HS-5 (cell line): ENCODE results near the gene ZFAND6.
"Not testable (repeated sequence)": the region's sequence is repeated elsewhere in the genome, so short reads cannot be mapped to it uniquely, and the experiment has no call there.

Experiments used
- DNase-seq: peaks from one replicate; pipeline ENCODE4 v3.0.0-alpha.2; 2012; ENCODE audit warnings: low read depth

ZFAND6 gene

DNA sequence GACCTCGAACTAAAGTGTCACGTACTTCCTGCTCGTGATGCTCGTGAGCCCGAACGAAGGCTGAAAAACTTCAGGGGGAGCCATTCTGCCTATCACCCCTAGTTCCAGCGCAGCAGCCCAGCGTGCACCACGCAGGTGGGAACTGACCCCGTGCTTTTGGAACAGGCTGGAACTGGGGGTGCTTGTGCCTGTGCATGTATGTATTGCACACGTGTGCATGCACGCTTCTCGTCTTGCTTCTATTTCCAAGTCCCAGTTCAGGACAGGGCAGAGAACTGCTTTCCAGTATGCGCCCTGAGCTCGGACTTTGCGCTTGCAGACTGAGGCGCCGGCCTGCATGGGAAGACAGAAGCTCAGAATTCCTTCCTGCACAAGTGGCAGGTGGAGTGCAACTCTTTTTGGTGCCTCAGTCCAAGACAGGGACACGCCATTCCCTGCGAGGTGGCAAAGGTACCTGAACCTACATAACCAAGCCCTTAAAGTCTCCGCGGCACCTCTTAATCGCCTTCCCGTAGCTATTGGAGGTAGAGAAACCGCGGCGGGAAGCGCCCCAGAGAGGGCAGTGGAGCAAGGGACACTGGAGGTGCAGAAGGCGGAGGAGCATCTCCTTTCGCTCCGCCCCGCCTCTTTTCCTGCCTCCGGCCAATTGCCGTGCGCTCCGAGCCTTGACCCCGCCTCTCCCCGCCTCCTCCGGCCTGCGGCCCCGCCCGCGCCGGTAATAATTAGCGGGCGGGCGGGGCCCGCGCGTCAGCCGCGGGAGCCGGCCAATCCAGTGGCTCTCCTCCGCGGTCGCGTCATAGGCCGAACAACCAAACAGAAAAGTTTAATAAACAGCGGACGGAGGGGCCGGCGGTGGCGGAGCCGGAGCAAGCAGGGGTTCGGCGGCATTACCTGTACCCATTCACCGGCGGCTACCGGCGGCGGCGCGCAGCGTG lies at the start of gene ZFAND6:
ZFAND6 (plus strand) TSS at position 826 of the 935 bp plus-strand sequence. CDS start 60,669 bp downstream, outside the sequence.
- peak; percentile 74 for DNase-seq

DNA sequence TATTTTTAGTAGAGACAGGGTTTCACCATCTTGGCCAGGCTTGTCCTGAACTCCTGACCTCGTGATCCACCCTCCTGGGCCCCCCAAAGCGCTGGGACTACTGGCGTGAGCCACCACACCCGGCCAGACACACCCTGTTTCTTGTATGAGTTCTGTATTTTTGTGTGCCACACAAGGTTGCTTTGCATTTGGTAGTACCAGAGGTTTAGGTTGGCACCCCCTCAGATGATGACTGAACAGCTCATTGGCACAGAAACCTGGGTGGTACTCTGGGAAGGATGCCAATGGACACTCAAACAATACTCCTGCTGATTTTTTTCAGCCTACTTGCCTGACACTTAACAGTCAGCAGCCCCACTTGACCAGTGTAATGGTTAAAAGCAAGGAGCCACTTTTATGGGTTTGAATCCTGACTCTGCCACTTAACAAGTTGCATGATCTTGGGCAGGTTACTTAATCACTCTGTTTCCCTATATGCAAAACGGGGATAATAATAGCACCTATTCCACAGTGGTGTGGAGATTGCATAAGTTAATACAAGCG lies 49.3 kb upstream of the ZFAND6 start:
- peak; percentile 35 for DNase-seq

DNA sequence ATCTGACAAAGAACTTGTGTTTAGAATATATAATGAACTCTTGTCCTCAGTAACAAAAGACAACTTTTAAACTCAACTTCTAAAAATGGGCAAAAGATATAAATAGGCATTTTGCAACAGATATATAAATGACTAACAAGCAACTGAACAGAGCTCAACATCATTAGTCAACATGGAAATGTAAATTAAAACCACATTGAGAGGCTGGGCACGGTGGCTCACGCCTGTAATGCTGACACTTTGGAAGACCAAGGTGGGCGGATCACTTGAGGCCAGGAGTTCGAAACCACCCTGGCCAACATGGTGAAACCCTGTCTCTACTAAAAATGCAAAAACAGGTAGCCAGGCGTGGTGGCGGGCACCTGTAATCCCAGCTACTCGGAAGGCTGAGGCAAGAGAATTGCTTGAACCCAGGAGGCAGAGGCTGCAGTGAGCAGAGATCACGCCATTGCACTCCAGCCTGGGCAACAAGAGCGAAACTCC lies 48.4 kb upstream of the ZFAND6 start:
- peak; percentile 81 for DNase-seq

DNA sequence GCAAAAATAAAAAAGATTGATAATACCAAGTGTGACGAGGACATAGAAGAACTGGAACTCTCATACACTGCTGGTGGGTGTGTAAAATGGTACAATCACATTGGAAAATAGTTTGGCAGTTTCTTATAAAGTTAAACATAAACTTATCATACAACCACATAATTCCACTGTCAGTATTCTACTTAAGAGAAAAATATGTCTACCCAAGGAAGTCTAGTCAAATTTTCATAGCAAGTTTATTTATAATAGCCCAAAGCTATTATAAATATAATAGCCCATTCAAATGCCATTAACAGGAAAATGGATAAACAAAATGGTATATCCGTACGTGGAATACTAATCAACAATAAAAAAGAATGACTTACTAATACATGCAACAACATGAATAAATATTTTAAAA lies 47.9 kb upstream of the ZFAND6 start:
- no peak for DNase-seq

DNA sequence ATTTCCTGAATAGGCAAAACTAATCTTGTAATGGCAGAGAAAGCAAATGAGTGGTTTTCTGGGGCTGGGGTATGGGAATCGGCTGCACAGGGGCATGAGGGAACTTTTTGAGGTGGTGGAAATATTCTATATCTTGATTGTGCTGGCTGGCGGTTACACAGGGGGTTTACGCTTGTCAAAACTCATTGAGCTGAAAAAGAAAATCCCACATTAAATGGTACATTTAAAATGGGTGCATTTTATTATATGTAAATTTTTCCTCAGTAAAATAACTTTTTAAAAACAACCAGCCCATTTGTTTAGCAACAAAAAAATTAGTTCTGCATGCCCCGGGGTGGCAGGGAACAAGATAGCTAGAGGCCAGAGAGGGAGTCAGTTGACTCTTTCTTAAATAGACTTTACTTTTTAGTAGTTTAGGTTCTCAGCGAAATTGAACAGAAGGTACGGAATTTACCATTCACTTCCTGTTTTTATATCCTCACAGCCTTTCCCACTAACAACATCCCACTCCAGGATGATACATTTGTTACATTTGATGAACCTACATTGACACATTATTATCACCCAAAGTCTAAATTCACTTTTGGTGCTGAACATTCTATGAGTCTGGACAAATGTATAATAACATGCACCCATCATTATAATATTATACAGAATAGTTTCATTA lies 47.3 kb upstream of the ZFAND6 start:
- no peak for DNase-seq

DNA sequence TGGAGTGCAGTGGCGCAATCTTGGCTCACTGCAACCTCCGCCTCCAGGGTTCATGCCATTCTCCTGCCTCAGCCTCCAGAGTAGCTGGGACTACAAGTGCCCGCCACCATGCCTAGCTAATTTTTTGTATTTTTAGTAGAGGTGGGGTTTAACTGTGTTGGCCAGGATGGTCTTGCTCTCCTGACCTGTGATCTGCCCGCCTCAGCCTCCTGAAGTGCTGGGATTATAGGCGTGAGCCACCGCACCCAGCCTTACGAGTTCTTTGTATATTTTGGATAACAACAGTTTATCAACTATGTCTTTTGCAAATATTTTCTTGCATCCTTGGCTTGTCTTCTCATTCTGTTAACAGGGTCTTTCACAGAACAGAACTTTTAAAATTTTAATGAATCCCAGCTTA lies 45.3 kb upstream of the ZFAND6 start:
- DNase-seq = not testable (repeated sequence)

DNA sequence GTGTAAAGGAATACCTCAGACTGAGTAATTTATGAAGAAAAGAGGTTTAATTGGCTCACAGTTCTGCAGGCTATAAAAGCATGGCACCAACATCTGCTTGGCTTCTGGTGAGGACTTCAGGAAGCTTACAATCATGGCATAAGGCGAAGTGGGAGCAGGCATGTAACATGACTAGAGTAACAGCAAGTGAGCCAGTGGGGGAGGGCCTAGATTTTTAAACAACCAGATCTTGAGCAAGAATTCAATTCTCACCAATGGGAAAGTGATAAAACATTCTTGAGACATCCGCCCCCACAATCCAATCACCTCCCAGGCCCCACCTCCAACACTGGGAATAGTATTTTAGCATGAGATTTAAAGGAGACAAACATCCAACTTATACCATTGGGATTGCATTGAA lies 44.3 kb upstream of the ZFAND6 start:
- no peak for DNase-seq

DNA sequence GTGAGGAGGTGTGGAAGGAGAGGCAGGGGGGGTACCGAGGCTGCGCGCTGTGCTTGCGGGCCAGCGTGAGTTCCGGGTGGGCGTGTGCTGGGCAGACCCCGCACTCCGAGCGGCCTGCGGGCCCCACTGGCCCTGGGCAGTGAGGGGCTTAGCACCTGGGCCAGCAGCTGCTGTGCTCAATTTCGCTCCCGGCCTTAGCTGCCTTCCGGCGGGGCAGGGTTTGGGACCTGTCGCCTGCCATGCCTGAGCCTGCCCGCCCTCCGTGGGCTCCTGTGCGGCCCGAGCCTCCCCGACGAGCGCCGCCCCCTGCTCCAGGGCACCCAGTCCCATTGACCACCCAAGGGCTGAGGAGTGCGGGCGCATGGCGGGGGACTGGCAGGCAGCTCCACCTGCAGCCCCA lies 43.0 kb upstream of the ZFAND6 start:
- not testable (repeated sequence) for DNase-seq

DNA sequence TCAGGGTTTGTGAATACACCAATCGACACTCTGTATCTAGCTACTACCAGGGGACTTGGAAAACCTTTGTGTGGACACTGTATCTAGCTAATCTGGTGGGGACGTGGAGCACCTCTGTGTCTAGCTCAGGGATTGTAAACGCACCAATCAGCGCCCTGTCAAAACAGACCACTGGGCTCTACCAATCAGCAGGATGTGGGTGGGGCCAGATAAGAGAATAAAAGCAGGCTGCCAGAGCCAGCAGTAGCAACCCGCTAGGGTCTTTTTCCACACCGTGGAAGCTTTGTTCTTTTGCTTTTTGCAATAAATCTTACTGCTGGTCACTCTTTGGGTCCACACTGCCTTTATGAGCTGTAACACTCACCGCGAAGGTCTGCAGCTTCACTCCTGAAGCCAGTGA lies 42.3 kb upstream of the ZFAND6 start:
- DNase-seq = not testable (repeated sequence)

DNA sequence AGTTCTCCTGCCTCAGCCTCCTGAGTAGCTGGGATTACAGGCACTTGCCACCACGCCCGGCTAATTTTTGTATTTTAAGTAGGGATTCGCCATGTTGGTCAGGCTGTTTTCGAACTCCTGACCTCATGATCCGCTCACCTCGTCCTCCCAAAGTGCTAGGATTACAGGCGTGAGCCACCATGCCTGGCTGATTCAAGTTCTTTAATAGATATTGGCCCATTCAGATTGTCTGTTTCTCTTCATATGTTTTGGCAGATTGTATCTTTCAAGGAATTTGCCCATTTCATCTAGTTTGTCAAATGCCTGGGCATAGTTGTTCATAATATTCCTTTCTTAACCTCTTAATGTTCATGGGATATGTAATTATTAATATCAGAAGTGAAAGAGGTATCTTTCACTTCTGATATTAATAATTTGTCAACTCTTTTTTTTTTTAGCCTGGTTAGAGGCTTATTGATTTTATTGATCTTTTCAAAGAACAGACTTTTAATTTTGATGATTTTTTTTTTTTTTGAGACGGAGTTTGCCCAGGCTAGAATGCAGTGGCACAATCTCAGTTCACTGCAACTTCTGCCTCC lies 40.2 kb upstream of the ZFAND6 start:
- no peak for DNase-seq

DNA sequence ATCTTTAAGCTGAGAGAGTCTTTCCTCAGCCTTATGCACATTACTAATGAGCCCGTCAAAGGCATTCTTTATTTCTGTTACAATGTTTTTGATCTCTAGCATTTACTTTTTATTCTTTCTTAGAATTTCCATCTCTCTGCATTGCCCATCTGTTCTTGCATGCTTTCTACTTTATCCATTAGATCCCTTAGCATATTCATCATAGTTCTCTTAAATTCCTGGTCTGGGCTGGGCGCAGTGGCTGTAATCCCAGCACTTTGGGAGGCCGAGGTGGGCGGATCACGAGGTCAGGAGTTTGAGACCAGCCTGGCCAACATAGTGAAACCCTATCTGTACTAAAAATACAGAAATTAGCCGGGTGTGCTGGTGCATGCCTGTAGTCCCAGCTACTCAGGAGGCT lies 39.3 kb upstream of the ZFAND6 start:
- DNase-seq = not testable (repeated sequence)

DNA sequence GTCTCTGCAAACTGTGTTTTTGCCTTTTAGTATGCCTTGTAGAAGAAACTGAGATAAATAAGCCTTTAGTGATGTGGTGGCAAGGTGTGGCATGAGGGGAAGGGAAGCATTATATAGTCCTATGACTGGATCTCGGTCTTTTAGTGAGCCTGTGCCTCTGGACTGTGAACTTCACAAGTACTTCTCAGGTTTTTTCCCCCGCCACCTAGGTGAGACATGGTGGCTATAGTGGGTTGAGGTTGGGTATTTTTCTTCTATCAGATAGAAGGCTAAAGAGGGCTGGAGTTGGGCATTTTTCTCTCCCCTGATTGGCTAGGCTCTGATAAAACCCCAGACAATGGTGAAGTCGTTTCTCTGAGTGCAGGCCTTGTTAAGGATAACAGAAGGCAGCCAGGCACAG lies 38.7 kb upstream of the ZFAND6 start:
- no peak for DNase-seq

DNA sequence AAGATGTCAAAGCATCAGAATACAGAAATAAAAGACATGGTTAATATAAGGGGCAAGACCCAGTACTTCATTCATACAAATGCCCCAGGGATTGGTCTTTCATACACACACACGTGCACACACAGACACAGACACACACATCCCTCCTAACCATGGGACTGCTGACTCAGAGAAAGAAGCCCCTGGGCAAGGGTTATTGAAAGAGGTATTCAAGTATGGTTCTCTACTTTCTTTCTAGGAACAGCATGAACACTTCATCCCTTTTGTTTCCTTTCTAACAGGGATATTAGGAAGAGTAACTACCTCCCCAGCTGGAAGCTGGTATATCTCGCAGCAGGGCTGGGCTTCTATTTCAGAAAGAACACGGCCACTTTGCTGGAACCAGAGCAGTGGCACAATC lies 33.2 kb upstream of the ZFAND6 start:
- DNase-seq = no peak

DNA sequence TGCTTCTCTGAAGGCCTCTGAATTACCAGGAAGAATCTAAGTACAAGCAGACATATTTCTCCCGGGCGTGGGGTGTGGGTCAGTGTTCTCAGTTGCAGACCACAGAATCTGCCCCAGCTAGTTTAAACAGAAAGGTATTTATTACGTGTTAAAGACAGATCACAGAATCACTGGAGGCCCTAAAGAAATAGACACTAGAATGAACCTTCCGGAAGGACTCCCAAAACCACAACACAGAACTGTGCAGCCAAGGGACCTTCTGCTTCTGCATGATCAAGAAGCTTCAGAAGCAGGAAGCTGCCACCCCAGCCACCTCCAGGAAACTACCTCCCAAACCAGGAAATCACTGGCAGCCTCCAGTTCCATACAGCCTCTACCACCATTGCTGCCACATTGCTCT lies 32.7 kb upstream of the ZFAND6 start:
- DNase-seq = no peak

DNA sequence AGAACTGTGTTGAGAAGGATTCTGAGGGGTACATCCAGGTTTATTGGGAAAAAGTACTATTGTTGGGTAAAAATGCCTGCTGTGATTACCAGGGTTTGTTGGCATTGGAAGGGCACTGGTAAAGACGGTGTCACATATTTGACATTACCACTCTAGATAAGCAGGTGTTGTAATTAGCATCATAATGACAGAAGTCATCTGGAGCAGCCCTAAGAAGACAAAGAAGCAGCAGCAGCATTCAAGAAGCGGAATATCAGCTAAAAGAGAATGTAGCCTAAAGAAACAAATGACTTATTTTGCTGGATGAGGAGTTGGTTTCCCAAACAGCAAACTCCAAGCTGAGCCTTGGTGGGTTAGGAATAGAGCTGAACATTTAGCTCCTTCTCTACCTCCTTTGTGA lies 30.5 kb upstream of the ZFAND6 start:
- DNase-seq = no peak

DNA sequence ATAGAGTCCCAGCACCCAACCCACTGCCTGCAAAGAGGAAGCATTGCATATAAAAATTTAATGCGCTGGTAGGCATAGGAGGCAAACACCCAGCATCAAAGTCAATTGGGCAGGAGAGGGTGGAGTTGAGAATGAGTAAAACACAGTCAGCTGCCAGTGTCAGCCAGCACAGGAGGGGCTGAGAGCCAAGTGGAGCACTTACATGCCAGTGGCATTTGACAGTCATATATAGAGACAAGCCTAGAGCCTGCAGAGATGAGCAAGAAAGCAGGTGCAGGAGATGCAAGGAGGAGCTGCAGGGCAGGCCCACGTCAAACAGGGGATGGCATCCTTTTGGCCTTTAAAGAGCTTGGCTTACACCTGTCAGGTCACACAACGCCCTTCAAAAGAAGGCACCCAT lies 27.6 kb upstream of the ZFAND6 start:
- DNase-seq = no peak

DNA sequence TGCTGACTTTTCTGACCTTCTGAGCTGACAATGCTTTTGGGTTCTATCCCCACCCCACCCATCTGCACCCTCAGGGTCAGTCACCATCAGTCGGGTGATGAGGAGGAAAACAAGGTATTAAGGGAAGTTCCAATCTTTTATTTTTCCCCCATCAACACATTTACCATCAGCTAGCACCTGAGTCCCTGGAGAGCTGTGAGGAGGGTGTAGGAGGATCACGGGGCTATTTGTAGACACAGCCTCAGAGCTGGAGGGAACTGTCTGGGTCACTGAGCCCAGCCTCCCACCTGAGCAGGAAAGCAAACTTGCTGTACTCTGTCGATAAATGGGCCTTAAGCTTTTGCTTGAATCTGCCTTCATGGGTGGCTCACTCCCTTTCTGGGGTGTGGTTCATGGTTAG lies 24.8 kb upstream of the ZFAND6 start:
- DNase-seq = no peak

DNA sequence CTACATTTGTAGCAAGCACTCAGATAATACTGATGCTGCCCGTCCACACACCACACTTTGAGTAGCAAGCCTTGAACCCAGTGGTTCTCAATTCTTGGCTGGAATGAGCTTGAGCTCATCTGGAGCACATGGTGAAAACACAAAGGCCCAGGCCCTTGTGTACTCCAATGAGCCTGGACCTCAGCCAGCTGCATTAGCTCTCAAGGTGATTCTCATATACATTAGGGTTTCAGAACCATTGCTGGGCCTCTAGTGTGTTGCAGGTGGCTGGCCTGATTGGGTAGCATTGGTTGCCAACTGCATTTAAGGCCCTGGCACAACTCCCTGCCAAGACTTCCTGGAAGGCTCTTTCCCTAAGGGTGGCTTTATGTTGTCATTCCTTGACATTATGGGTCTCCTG lies 23.4 kb upstream of the ZFAND6 start:
- no peak for DNase-seq

DNA sequence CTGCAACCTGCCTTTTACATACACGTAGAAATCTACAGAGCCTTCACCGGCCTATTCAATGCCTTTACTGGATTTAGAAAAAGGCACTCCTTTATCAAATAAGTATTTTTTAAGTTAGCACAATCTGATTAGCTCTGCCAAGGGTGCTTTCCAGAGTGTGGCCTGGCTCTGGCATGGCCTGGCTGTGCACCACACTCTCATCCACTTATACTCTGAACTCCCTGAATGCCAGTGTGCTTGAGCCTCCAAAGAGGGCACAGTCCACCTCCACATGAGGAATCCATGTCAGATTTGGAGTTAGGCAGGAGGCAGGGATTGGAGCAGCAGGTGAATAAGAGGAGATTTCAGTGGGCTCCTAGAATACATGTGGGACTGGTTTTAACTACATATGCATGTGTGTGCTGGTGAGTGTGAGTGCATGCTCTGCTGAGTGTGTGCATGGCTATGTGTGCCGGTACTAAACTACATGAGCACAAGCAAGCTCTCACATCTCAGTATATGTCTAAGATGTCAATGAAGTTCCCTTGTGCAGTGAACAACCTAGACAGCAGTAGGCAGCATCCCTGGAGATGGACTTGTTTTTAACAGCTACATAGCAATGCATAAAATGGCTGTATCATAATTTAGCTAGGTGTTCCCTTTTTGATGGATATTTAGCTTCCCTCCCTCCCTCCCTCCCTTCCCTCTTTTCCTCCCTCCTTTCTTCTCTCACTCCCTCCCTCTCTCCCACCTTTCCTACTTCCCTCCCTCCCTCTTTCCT lies 17.8 kb upstream of the ZFAND6 start:
- DNase-seq = no peak

DNA sequence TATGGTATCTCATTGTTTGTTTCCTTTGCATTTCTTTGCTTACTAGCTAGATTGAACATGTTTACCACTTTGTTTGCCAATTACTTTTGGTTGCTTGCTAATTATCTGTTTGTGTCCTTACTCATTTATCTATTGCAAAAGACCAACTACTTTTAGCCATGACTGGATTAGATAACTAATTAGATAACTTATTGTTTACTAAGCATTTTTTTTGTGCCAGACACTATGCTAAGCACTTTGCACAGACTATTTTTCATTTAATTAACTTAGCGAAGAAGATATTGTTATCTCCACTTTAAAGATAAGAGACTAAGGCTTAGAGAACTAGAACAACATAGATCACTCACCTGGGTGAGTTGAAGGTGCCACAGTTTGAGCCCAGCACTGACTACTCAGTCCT lies 16.9 kb upstream of the ZFAND6 start:
- no peak for DNase-seq

DNA sequence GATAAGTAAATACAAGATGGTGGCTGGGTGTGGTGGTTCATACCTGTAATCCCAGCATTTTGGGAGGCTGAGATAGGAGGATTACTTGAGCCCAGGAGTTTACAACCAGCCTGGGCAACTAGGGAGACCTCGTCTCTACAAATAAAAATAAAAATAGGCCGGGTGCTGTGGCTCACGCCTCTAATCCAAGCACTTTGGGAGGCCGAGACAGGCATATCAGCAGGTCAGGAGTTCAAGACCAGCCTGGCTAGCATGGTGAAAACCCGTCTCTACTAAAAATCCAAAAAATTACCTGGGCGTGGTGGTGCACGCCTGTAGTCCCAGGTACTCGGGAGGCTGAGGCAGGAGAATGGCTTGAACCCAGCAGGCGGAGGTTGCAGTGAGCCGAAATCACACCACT lies 14.3 kb upstream of the ZFAND6 start:
- not testable (repeated sequence) for DNase-seq

DNA sequence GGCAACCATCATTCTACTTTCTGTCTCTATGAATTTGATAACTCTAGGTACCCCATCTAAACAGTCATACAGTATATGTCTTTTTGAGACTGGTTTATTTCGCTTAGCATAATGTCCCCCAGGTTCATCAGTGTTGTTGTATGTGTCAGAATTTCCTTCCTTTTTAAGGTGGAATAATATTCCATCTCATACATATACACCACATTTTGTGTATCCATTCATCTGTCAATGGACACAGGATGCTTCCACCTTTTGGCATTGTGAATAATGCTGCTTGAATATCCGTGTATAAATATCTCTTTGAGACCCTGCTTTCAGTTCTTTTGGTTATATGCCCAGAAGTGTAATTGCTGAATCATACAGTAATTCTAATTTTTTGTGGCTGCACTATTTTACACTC lies 10.4 kb upstream of the ZFAND6 start:
- DNase-seq = no peak
